Ascending aorta (tissue), 2 donors: ENCODE data around the gene PLAU. TPM values are rescaled to one million over a fixed set of nuclear protein-coding genes. Genes with fewer than 3 reads are reported as not detected.

Source experiments
- DNase-seq, 2 donors: peaks; one replicate each; pipeline ENCODE4 v3.0.0-alpha.2; 2019; ENCODE audit warnings: low spot score in 2 of 2
- H3K27ac ChIP-seq, 2 donors: fragments of 200-600 bp; sonication (generic); one replicate each; pipeline ENCODE4 v1.5.1; 2016 to 2017; ENCODE audit warnings: mild to moderate bottlenecking in 1 of 2
- H3K27me3 ChIP-seq: fragments of 200-600 bp; sonication (generic); one replicate; pipeline ENCODE4 v1.5.1; 2017
- H3K36me3 ChIP-seq, 2 donors: fragments of 200-600 bp; sonication (generic); one replicate each; pipeline ENCODE4 v1.5.1; 2016
- H3K4me1 ChIP-seq, 2 donors: fragments of 200-600 bp; sonication (generic); one replicate each; pipeline ENCODE4 v1.5.1; 2016 to 2017; ENCODE audit warnings: mild to moderate bottlenecking in 1 of 2
- H3K4me3 ChIP-seq, 2 donors: fragments of 200-600 bp; sonication (generic); one replicate each; pipeline ENCODE4 v1.5.1; 2016 to 2017; ENCODE audit warnings: mild to moderate bottlenecking in 1 of 2
- H3K9me3 ChIP-seq, 2 donors: fragments of 200-600 bp; sonication (generic); one replicate each; pipeline ENCODE4 v1.5.1; 2016
- CTCF ChIP-seq, 3 experiments: fragments of 200-600 bp in 2 of 3; fragments of 450-650 bp in 1 of 3; sonication (generic) in 2 of 3; IDR thresholded peaks; one replicate each; pipeline ENCODE4 v1.5.1; 2016 to 2019; ENCODE audit warnings: antibody characterized with exemption in 3 of 3, mild to moderate bottlenecking in 1 of 3, moderate library complexity in 1 of 3
- intact Hi-C: fragments of 100-400 bp; cut with DNase I; formaldehyde crosslinking; loops from one replicate; pipeline ENCODE4 v1.15.1; 2023
- total RNA-seq: library from RNA; depleted of rRNA; stranded (reverse); fragments of >200 nt; gene quantifications from one replicate; pipeline ENCODE4 v1.1.0, GENCODE V29; 2016

Gene PLAU
- total RNA-seq, 1 donor from 2014 or later: 1.5 TPM

- intact Hi-C loops: loop anchor here (1.0 to 5.0 kb wide), 2 partner anchors 22 to 88 kb away; partner anchors contain the start of gene VCL
- peak in 1 of 2 donors; percentile 80 for DNase-seq
- peaks cover 0 to 35% of the 10 kb centered on the region in 2 donors for H3K4me1 ChIP-seq
- H3K36me3 ChIP-seq: no peaks in the 10 kb centered on the region
- peak overlapping the region; percentile 5 to 22 for H3K27ac ChIP-seq
- no peaks in the 10 kb centered on the region for H3K27me3 ChIP-seq
- no peak for TF ChIP-seq CTCF (IDR thresholded peaks at IDR 0.05)
- no peak overlapping the region for H3K4me3 ChIP-seq
- H3K9me3 ChIP-seq: no peaks in the 10 kb centered on the region
Measured at GRCh38 chr10:73908853-73909539, 1.9 kb upstream of the PLAU start.

GRCh38 chr10:73909540-73910115 is 1.3 kb upstream of the PLAU start:
- Histone ChIP-seq H3K4me3 (no peak overlapping the region), H3K27me3 (no peaks in the 10 kb centered on the region), H3K9me3 (no peaks in the 10 kb centered on the region), H3K27ac (peak overlapping the region; percentile 5 to 22), H3K36me3 (no peaks in the 10 kb centered on the region), H3K4me1 (peaks cover 0 to 35% of the 10 kb centered on the region in 2 donors)
- intact Hi-C loops: loop anchor here (1.0 to 5.0 kb wide), 2 partner anchors 22 to 88 kb away; partner anchors contain the start of gene VCL
- TF ChIP-seq CTCF (IDR thresholded peaks at IDR 0.05): no peak
- DNase-seq: no peak

GRCh38 chr10:73910401-73910763 is 550 bp upstream of the PLAU start:
- intact Hi-C loops: no loop called here

GRCh38 chr10:73911553-73912004 is 647 bp downstream of the PLAU start:
- H3K27me3 ChIP-seq: no peaks in the 10 kb centered on the region
- no peak for TF ChIP-seq CTCF (IDR thresholded peaks at IDR 0.05)
- peak overlapping the region; percentile 52 to 63 for H3K27ac ChIP-seq
- peaks cover 4 to 8% of the 10 kb centered on the region in 2 donors for H3K36me3 ChIP-seq
- peak overlapping the region; percentile 77 to 78 for H3K4me3 ChIP-seq
- H3K4me1 ChIP-seq: peaks cover 0 to 29% of the 10 kb centered on the region in 2 donors
- intact Hi-C loops: no loop called here
- H3K9me3 ChIP-seq: no peaks in the 10 kb centered on the region
- DNase-seq: no peak

More at GRCh38 chr10:73910401-73910763, 550 bp upstream of the PLAU start:
- H3K4me3 ChIP-seq: peak overlapping the region; percentile 77 to 78
- no peak overlapping the region for H3K27ac ChIP-seq
- peaks cover 0 to 5% of the 10 kb centered on the region in 2 donors for H3K36me3 ChIP-seq
- no peaks in the 10 kb centered on the region for H3K27me3 ChIP-seq
- H3K9me3 ChIP-seq: no peaks in the 10 kb centered on the region
- no peak for TF ChIP-seq CTCF (IDR thresholded peaks at IDR 0.05)
- peaks cover 0 to 35% of the 10 kb centered on the region in 2 donors for H3K4me1 ChIP-seq
- no peak for DNase-seq

- no peaks in the 10 kb centered on the region for H3K27me3 ChIP-seq
- no peak for TF ChIP-seq CTCF (IDR thresholded peaks at IDR 0.05)
- H3K4me3 ChIP-seq: no peak overlapping the region
- H3K4me1 ChIP-seq: peaks cover 0 to 16% of the 10 kb centered on the region in 2 donors
- intact Hi-C loops: no loop called here
- no peak overlapping the region for H3K27ac ChIP-seq
- no peak for DNase-seq
- no peaks in the 10 kb centered on the region for H3K9me3 ChIP-seq
- H3K36me3 ChIP-seq: peaks cover 5 to 8% of the 10 kb centered on the region in 2 donors
Measured at GRCh38 chr10:73914036-73914435, 3.1 kb downstream of the PLAU start.
